GM23338 (cell line): ENCODE results near the gene NCK2. TPM values are rescaled to one million over a fixed set of nuclear protein-coding genes. Genes with fewer than 3 reads are reported as not detected.

ENCODE experiments used
- ATAC-seq: fragments of 200-7000 bp; cut with Tn5 transposase; 3 replicates; pipeline ENCODE4 v1.9.1; 2020
- DNase-seq: peaks from one replicate; pipeline ENCODE4 v3.0.0-alpha.2; 2015; ENCODE audit warnings: low spot score
- H2AFZ ChIP-seq: fragments of 200-600 bp; sonication (generic); 2 replicates; pipeline ENCODE4 v1.8.0; 2016; ENCODE audit warnings: antibody characterized with exemption, mild to moderate bottlenecking, moderate library complexity
- H3F3A ChIP-seq: fragments of 200-600 bp; sonication (generic); replicated peaks from 2 replicates; pipeline ENCODE4 v1.8.0; 2017; ENCODE audit warnings: antibody characterized with exemption, mixed run types, low read depth
- H3K27ac ChIP-seq: fragments of 200-600 bp; sonication (generic); 2 replicates; pipeline ENCODE4 v1.6.1; 2016; ENCODE audit warnings: low read depth
- H3K27me3 ChIP-seq: fragments of 200-600 bp; sonication (generic); 2 replicates; pipeline ENCODE4 v1.8.0; 2016; ENCODE audit warnings: mild to moderate bottlenecking, mixed run types, moderate library complexity; ENCODE audit not compliant: insufficient read depth
- H3K36me3 ChIP-seq: fragments of 200-600 bp; sonication (generic); 2 replicates; pipeline ENCODE4 v1.8.0; 2016; ENCODE audit warnings: mild to moderate bottlenecking; ENCODE audit not compliant: insufficient read depth
- H3K4me1 ChIP-seq: fragments of 200-600 bp; sonication (generic); 2 replicates; pipeline ENCODE4 v1.8.0; 2016; ENCODE audit warnings: mild to moderate bottlenecking, moderate library complexity; ENCODE audit not compliant: insufficient read depth
- H3K4me2 ChIP-seq: fragments of 200-600 bp; sonication (generic); 2 replicates; pipeline ENCODE4 v1.7.1; 2017; ENCODE audit warnings: mixed run types
- H3K4me3 ChIP-seq: fragments of 200-600 bp; sonication (generic); 2 replicates; pipeline ENCODE4 v1.6.1; 2016; ENCODE audit warnings: mixed run types
- H3K79me2 ChIP-seq: fragments of 200-600 bp; sonication (generic); replicated peaks from 2 replicates; pipeline ENCODE4 v1.8.0; 2017; ENCODE audit warnings: mild to moderate bottlenecking; ENCODE audit not compliant: insufficient read depth
- H3K9me2 ChIP-seq: fragments of 200-600 bp; sonication (generic); 2 replicates; pipeline ENCODE4 v1.8.0; 2017; ENCODE audit not compliant: insufficient read depth
- H4K20me1 ChIP-seq: fragments of 200-600 bp; sonication (generic); replicated peaks from 2 replicates; pipeline ENCODE4 v1.8.0; 2017; ENCODE audit warnings: mild to moderate bottlenecking; ENCODE audit not compliant: insufficient read depth
- H3K27ac Mint-ChIP-seq: 2 replicates; pipeline ENCODE4 v1.8.0; 2020; ENCODE audit warnings: inconsistent platforms, mild to moderate bottlenecking, moderate library complexity, mixed read lengths
- H3K27me3 Mint-ChIP-seq: 3 replicates; pipeline ENCODE4 v1.8.0; 2022; ENCODE audit warnings: low read depth, mild to moderate bottlenecking, moderate library complexity, mixed read lengths, inconsistent platforms; ENCODE audit not compliant: insufficient read depth, poor library complexity
- H3K36me3 Mint-ChIP-seq: 3 replicates; pipeline ENCODE4 v1.8.0; 2021; ENCODE audit warnings: low read depth, mild to moderate bottlenecking, inconsistent platforms, moderate library complexity, mixed read lengths
- H3K4me1 Mint-ChIP-seq: 3 replicates; pipeline ENCODE4 v1.8.0; 2020; ENCODE audit warnings: mild to moderate bottlenecking, inconsistent platforms, mixed read lengths
- H3K4me3 Mint-ChIP-seq: 3 replicates; pipeline ENCODE4 v1.8.0; 2021; ENCODE audit warnings: moderate library complexity, mild to moderate bottlenecking, inconsistent platforms, mixed read lengths
- H3K9me3 Mint-ChIP-seq: 3 replicates; pipeline ENCODE4 v1.8.0; 2020; ENCODE audit warnings: moderate library complexity, mild to moderate bottlenecking, inconsistent platforms, mixed read lengths
- POLR2AphosphoS5 ChIP-seq: IDR thresholded peaks from 2 replicates; pipeline ENCODE4 v1.6.1; 2016; ENCODE audit warnings: antibody characterized with exemption, low read depth
- polyA plus RNA-seq: library from polyadenylated mRNA; unstranded; fragments of >200 nt; fragmentation: Nextera tagmentation; extraction: Ambion mirVana; gene quantifications from 2 replicates; pipeline ENCODE4 v1.2.1, GENCODE V29; 2016
- total RNA-seq: library from RNA; depleted of rRNA; stranded (reverse); fragments of >200 nt; shearing (Covaris generic); gene quantifications from 2 replicates; pipeline ENCODE4 v1.2.3, GENCODE V29; 2014
- TF ChIP-seq, protein P1 (sequence below): fragments of 250-450 bp; sonication (Bioruptor Pico); IDR thresholded peaks from 2 replicates; pipeline ENCODE4 v1.5.0; 2020; ENCODE audit warnings: mild to moderate bottlenecking, moderate library complexity
- TF ChIP-seq, protein P2 (sequence below), 2 experiments: fragments of 200-600 bp in 1 of 2; sonication (generic) in 1 of 2; conservative IDR thresholded peaks; 2 replicates each; pipeline versions ENCODE4 v1.5.1 to v1.6.1; 2016 to 2017; ENCODE audit warnings: antibody characterized with exemption in 2 of 2, low read depth in 2 of 2, mild to moderate bottlenecking in 2 of 2, moderate library complexity in 1 of 2

NCK2 gene
- total and polyA plus RNA-seq, 2 experiments from 2014 or later: 26.9 to 59.9 TPM

DNA sequence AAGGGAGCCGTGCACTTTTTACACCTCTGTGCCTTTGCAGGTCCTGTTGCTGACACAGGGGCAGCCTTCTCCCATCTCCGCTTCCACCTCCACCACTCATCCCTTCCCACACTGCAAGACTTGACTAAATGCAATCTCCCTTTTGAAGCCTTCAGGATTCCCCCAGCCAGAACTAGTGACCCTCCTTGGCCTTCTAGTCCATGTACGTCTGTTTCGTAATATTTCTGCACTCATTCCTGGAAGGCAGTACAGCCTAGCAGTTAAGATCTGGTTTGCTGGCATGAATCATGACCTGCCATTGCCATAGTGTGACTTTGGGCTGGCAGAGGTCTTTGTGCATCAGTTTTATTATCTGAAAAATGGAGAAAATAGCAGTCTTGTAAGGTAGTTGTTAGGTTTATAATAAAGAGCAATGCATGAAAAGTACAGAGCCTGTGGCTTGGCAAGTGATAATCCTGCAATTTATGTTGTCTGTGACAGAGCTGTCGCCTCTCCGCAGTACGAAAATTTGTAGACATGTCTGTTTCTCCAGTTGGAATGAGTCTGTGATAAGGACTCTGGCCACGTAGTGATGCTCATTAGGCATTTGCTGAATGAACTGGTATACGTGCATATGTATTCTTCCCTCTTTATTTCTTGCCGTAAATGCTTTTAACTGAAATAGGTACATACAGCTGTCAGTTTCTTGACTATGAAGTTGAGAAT, 36.7 kb downstream of the NCK2 start (continued):
- TF ChIP-seq, protein P1, sequence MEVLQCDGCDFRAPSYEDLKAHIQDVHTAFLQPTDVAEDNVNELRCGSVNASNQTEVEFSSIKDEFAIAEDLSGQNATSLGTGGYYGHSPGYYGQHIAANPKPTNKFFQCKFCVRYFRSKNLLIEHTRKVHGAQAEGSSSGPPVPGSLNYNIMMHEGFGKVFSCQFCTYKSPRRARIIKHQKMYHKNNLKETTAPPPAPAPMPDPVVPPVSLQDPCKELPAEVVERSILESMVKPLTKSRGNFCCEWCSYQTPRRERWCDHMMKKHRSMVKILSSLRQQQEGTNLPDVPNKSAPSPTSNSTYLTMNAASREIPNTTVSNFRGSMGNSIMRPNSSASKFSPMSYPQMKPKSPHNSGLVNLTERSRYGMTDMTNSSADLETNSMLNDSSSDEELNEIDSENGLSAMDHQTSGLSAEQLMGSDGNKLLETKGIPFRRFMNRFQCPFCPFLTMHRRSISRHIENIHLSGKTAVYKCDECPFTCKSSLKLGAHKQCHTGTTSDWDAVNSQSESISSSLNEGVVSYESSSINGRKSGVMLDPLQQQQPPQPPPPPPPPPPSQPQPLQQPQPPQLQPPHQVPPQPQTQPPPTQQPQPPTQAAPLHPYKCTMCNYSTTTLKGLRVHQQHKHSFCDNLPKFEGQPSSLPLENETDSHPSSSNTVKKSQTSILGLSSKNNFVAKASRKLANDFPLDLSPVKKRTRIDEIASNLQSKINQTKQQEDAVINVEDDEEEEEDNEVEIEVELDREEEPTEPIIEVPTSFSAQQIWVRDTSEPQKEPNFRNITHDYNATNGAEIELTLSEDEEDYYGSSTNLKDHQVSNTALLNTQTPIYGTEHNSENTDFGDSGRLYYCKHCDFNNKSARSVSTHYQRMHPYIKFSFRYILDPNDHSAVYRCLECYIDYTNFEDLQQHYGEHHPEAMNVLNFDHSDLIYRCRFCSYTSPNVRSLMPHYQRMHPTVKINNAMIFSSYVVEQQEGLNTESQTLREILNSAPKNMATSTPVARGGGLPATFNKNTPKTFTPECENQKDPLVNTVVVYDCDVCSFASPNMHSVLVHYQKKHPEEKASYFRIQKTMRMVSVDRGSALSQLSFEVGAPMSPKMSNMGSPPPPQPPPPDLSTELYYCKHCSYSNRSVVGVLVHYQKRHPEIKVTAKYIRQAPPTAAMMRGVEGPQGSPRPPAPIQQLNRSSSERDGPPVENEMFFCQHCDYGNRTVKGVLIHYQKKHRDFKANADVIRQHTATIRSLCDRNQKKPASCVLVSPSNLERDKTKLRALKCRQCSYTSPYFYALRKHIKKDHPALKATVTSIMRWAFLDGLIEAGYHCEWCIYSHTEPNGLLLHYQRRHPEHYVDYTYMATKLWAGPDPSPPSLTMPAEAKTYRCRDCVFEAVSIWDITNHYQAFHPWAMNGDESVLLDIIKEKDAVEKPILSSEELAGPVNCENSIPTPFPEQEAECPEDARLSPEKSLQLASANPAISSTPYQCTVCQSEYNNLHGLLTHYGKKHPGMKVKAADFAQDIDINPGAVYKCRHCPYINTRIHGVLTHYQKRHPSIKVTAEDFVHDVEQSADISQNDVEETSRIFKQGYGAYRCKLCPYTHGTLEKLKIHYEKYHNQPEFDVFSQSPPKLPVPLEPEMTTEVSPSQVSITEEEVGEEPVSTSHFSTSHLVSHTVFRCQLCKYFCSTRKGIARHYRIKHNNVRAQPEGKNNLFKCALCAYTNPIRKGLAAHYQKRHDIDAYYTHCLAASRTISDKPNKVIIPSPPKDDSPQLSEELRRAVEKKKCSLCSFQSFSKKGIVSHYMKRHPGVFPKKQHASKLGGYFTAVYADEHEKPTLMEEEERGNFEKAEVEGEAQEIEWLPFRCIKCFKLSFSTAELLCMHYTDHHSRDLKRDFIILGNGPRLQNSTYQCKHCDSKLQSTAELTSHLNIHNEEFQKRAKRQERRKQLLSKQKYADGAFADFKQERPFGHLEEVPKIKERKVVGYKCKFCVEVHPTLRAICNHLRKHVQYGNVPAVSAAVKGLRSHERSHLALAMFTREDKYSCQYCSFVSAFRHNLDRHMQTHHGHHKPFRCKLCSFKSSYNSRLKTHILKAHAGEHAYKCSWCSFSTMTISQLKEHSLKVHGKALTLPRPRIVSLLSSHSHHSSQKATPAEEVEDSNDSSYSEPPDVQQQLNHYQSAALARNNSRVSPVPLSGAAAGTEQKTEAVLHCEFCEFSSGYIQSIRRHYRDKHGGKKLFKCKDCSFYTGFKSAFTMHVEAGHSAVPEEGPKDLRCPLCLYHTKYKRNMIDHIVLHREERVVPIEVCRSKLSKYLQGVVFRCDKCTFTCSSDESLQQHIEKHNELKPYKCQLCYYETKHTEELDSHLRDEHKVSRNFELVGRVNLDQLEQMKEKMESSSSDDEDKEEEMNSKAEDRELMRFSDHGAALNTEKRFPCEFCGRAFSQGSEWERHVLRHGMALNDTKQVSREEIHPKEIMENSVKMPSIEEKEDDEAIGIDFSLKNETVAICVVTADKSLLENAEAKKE (CRISPR knock-in tag): no peak

DNA sequence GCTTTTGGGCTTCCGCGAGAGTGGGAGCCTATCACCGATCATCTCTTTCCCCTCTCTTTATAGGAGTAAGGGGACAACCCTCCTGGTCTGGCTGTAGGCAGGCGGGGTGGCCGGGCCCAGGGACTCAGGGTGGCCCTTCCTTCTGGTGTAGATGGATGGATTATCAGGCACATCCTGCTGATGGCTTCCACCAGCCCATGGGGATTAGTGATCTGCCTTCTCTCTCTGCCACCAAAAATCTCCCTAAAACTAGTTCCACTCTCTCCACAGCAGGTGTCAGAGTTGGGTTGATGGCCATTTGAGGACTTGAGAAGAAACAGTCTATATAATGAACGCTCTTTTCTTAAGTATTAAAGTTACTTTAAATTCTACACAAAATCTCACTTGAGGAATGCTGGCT, 37.4 kb downstream of the NCK2 start:
- peaks cover 94% of the 10 kb centered on the region for H3K79me2 ChIP-seq
- TF ChIP-seq, protein P2, sequence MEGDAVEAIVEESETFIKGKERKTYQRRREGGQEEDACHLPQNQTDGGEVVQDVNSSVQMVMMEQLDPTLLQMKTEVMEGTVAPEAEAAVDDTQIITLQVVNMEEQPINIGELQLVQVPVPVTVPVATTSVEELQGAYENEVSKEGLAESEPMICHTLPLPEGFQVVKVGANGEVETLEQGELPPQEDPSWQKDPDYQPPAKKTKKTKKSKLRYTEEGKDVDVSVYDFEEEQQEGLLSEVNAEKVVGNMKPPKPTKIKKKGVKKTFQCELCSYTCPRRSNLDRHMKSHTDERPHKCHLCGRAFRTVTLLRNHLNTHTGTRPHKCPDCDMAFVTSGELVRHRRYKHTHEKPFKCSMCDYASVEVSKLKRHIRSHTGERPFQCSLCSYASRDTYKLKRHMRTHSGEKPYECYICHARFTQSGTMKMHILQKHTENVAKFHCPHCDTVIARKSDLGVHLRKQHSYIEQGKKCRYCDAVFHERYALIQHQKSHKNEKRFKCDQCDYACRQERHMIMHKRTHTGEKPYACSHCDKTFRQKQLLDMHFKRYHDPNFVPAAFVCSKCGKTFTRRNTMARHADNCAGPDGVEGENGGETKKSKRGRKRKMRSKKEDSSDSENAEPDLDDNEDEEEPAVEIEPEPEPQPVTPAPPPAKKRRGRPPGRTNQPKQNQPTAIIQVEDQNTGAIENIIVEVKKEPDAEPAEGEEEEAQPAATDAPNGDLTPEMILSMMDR (conservative IDR thresholded peaks at IDR 0.05; ENCODE audit: low read depth in 2 of 2): 0 out of 4 replicates have a peak, but pooled peaks of 1 of the 2 experiments have one; percentile 11
- no peak for TF ChIP-seq POLR2AphosphoS5
- TF ChIP-seq, protein P1 (CRISPR knock-in tag): no peak

More for the DNA sequence above, 37.4 kb downstream of the NCK2 start:
- H4K20me1 ChIP-seq: peaks cover 53% of the 10 kb centered on the region
- peaks cover 17% of the 10 kb centered on the region for H3K4me1 ChIP-seq
- no peaks in the 10 kb centered on the region for H3K36me3 Mint-ChIP-seq
- ATAC-seq (no peak), DNase-seq (no peak)
- H3F3A ChIP-seq: no peaks in the 10 kb centered on the region
- no peak overlapping the region for H2AFZ ChIP-seq
- H3K27me3 Mint-ChIP-seq: peaks cover 13% of the 10 kb centered on the region
- no peak overlapping the region for H3K4me2 ChIP-seq
- H3K27me3 ChIP-seq: no peaks in the 10 kb centered on the region
- H3K27ac ChIP-seq: no peak overlapping the region
- no peaks in the 10 kb centered on the region for H3K9me2 ChIP-seq
- no peak overlapping the region for H3K4me3 Mint-ChIP-seq
- H3K27ac Mint-ChIP-seq: no peak overlapping the region
- no peaks in the 10 kb centered on the region; the same call in 2 of the 3 replicates for H3K9me3 Mint-ChIP-seq
- no peaks in the 10 kb centered on the region for H3K36me3 ChIP-seq
- no peak overlapping the region for H3K4me3 ChIP-seq
- peaks cover 62% of the 10 kb centered on the region for H3K4me1 Mint-ChIP-seq
